Kasumi-1 (cell line): Measurements from ENCODE around the gene ARRDC1.
"Not testable (repeated sequence)": the region's sequence is repeated elsewhere in the genome, so short reads cannot be mapped to it uniquely, and the experiment has no call there.

Experiments
- DNase-seq, 2 experiments: peaks; one replicate each; lab custom pipeline; 2025; lab: John Stamatoyannopoulos, UW

Gene ARRDC1

GRCh38 chr9:137605121-137606004, at the start of gene ARRDC1:
TSS of gene ARRDC1 (plus strand) at chr9:137605686. CDS start at chr9:137605718, 32 bp downstream.
- peak; percentile 79 to 88 for DNase-seq

DNA sequence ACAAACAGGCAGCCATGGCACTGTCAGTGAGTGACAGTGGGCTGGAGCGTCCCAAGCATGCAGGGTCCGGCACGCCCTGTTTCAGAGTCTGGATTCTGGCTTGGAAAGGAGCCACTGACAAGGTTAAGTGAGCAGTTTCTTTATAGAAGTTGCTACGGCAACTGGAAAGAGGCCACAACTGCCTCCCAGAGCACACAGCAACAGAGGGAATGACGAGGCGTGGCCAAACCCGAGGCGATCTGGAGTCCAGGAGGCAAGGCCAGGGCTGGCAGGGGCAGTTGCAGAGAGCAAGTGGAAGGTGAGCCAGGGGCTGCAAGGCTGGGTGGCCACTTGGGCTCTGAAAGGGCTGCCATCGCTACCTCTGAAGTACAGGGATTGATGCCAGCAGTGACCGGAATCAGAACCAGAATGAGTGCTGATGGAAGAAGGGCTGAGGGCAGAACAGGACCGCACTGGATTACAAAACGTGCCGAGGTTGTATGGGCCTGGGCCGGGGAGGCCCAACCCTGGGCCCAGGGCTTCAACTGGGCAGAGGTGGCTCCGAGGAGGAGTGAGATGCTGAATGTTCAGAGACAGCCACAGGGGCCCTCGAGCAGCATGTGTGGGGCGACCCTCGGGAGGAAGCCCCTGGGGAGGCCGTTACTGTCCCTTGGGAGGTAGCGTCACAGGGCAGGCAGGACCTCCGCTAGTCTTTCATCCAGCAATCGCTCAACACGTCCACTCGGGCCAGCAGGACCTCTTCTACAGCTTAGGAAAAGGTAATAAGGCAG, 49.2 kb upstream of the ARRDC1 start:
- DNase-seq, result no peak

- DNase-seq, result no peak
These were observed 47.4 kb upstream of the ARRDC1 start for GRCh38 chr9:137558127-137558526.

- DNase-seq, result no peak
These were observed 41.4 kb upstream of the ARRDC1 start for GRCh38 chr9:137564134-137564533.

- peak in 1 of 2 experiments; percentile 3 for DNase-seq
These were observed 40.6 kb upstream of the ARRDC1 start for GRCh38 chr9:137564817-137565411.

DNA sequence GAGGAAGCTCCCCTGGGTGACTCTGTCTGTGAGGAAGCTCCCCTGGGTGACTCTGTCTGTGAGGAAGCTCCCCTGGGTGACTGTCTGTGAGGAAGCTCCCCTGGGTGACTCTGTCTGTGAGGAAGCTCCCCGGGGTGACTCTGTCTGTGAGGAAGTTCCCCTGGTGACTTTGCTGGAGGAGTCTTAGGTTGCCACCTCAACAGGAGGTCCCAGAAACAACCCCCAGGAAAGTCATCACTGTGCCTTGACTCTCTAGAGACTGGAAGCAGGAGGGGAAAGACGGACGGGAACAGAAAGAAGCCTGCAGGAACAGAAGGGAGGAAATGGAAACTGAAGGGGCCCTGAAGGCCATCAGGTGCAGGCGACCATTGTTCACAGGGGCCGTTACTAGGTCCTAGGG, 37.0 kb upstream of the ARRDC1 start:
- DNase-seq, result not testable (repeated sequence)

DNA sequence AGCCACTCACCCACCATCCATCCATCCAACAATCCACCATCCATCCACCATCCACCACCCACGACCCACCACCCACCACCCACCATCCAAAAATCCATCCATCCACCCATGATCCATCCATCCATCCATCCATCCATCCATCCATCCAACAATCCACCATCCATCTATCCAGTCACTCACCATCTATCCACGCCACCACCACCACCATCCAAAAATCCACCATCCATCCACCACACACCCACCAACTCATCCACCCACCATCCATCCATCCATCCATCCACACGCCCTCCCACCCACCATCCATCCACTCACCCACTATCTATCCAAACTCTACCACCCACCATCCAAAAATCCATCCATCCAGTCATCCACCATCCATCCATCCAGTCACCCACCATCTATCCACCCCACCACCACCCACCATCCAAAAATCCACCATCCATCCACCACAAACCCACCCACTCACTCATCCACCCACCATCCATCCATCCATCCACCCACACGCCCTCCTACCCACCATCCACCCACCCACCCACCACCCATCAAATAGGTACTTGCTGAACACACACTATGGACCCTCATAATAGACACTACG, 35.8 kb upstream of the ARRDC1 start:
- DNase-seq, result no peak

DNA sequence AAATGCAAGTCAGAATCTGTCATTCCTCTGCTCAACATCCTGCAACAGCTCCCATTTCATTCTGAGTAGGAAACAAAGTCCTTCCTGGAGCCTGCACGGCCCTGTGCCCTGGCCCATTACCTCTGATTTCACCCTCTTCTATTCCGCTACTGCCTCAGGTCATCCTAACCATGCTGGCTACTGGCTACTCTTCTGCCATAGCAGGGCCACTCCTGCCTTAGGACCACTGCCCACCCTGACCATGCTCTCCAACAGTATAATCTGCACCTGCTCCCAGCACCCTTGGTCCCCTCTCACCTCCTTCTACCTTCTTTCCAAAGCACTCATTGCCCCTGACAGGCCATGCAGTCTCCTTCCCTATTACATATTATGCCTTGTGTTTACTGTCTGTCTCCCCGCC, 34.9 kb upstream of the ARRDC1 start:
- no peak for DNase-seq

DNA sequence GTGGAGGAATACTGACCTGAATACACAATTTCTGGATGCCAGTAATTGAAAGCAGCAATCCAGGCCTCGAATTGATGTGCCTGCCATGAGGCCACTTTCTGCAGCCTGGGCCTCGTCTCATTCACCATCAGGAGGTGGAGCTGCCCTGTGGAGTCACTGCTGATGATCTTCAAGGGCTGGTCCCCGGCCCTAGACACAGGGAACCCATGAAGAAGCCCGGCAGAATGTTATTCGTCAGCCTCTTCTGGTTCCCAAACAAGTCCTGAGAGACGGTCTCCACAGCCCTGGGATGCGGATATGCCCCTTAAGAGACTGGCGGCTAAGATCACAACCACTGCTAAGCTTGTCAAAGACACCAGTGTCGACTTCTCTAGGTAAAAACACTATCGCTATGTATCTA, 31.3 kb upstream of the ARRDC1 start:
- no peak for DNase-seq

DNA sequence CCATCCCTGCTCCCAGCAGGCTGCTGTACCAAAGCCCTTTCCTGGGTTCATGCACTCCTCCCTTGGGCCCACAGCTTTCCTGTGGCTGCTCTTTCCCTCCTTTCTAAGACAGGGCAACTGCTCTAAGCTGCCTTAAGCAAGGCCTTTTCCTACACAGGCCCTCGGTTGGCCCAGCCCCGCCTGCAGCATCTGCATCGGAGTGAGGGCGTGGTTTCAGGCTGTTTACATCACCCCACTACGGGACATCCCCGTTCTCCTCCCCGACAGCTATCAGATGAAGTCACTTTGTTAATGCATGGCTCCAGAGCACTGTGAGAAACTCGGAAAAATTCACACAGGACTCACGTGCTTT, 30.1 kb upstream of the ARRDC1 start:
- no peak for DNase-seq

DNA sequence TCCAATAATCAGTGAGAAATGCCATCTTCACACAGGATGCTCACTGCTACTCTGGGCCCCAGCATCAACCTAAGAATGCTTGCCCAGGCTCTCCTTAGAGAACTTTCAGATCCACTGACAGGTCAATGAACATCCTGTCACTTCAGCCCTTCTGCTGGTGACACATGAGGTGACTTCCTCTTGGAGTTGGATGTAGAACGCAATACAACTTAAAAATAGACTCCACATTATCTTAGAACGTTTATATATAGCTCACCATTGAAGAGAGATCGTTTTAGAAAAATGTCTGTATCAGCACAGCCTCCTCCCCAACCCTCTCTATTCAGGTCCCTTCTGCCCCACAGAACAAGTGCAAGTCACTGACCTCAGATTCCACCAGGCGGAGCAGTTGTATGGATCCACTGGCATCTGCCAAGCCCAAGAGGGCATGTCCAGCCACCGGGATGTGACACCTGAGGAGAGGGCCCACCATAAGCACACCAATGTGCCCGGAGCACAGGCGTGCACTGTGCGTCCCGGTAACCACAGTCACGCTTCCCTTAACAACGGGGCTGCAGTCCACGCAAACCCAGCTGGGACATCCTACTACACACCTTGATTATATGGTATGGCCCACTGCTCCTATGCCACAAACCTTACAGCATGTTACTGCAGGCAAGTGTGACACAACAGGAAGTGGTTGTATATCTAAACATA, 29.6 kb upstream of the ARRDC1 start:
- DNase-seq, result no peak

- peak; percentile 78 to 81 for DNase-seq
These were observed 26.8 kb upstream of the ARRDC1 start, which contains the start of gene DPH7 for GRCh38 chr9:137578518-137579258. TSS of gene DPH7 (minus strand) at chr9:137578925. CDS start at chr9:137578777, 148 bp downstream.

GRCh38 chr9:137579259-137579604, 26.3 kb upstream of the ARRDC1 start:
- DNase-seq, result no peak

DNA sequence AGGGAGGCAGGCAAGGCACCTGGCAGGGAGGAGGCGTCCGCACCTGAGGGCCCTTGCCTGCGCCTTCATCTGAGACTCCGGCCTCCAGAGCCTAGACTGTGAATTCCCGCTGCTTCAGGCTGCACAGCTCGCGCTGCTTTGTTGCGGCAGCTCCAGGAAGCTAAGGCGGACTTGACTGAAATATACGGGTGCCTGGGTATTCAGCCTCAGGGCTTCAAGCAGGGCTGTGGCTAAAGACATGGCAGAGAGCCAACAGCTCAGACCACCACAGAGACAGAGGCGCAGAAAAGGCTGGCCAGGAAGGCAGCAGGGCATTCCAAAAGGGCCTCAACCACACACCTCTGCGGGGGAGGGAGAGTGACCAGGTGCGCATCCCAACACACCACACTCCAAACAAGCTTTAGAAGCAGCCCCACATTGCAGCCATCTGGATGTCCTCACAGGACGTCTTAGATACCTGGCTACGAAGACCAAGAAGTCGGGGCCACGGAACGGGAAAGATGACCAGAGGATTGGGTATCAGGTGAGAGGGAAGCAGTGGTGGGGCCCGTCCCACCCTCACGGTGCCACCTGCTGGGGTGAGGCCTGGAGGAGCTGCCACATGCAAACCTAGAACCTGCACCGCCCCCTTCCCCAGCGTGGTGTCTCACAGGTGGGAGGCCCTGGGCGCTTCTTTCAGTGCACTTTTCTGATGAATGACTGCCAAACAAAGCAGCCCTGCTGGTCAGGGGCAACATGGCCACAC, 25.1 kb upstream of the ARRDC1 start:
- no peak for DNase-seq

DNA sequence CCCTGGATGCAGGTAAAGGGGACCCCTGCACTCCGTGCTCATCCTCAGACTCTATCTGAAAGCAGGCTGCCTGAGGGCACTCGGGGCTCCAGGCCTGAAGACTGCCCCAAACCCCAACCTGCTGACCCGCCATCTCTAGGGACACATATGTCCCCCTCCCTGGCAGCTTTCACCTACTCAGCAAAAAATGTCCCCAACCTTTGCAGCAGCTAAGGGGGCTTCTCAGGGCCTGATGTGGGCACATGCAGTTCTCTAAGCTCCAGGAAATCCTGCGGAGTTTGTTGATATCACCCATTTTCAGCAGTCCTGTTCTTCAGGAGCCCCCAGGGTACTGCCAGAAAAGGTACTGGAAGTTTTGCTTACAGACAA, 24.5 kb upstream of the ARRDC1 start:
- no peak for DNase-seq

DNA sequence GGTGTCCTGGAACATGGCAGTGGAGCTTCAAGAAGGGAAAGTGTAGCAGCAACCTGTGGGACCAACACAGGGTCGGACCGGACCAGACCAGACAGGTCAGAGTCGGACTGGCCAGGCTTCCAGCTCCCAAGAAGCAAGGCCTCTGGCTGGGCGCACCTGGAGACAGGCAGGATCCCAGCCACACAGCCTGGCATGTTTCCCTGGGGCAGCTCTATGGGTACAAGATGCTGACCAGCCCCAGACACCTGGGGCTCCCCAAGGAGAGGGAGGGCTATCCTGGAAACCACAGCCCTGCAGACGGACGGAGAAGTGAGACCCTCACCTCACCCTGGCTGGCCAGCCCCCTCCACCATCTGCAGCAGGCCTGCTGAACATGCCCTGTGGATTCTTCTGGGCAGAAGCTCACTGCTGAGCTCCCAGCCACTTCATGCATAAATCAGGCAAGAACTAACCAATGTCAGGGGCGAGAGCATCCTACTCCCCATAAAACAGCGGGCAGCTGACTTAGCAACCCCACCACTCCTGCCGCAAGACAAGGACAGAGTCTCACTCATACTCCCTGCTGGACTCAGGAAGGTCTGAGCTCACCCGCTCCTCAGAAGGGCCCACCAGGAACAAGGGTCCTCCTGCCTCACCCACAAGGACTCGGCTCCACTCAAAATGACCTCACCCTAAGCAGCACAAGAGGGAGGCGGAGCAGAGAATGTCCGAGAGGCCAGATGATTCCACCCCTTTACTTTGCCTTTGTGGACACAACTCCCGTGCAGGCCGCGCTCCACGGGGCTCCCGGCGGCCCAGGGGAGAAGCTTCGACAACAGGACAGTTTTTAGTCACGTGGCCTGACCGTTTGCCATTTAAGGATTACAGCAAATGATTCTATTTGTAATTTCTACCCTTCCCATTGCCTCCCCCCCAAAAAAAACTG, 23.9 kb upstream of the ARRDC1 start:
- DNase-seq, result no peak

DNA sequence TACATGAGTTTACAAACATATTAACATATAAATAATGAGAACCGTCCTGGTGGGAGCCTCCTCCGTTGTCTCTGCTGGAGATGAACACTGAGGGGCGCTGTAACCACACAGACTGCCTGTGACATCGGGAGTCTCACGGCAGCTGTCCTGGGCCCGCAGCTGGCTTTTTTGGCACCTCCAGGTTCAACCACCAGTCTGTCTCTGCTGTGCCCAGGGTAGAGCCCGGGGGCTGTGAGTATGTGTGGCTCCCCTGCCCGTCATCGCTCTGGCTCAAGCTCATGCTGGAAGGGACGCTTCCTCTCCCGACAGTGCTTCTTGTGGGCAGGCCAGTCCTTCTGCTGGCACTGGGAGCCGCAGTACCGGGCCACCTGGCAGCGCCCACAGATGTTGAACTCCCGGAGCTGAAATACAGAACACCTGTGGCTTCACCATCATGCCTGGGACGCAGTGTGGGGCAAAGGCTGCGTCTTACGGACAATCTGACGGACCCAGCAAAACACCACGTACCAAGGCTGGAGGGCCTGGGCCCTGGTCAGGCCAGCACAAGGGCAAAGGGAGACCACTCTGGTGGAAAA, 23.1 kb upstream of the ARRDC1 start:
- DNase-seq, result peak; percentile 37 to 51

- DNase-seq, result no peak
These were observed 22.1 kb upstream of the ARRDC1 start for GRCh38 chr9:137583347-137583746.

DNA sequence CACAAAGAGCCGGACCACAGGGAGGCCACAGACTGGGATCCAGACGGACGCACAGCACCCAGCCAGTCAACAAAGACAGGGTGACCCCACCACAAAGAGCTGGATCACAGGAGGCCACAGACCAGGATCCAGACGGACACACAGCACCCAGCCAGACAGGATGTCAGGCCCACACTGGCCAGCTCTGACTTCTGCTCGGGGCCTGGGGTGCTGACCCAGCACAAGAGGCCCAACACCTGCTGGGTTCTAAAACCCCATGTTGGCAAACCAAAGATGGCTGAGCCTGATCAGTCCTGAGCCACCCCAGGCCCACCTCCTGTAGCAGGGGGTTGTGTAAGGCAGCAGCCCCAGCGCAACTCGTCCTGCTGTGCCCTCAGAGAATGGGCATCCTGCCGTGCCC, 21.5 kb upstream of the ARRDC1 start:
- DNase-seq, result no peak
